Measurements from ENCODE around the gene AK1. TPM values are rescaled to one million over a fixed set of nuclear protein-coding genes. Genes with fewer than 3 reads are reported as not detected.
"Not testable (repeated sequence)": the region's sequence is repeated elsewhere in the genome, so short reads cannot be mapped to it uniquely, and the experiment has no call there.

The AK1 gene
- total RNA-seq, 1 donor from 2014 or later, result 8.1 TPM

DNA sequence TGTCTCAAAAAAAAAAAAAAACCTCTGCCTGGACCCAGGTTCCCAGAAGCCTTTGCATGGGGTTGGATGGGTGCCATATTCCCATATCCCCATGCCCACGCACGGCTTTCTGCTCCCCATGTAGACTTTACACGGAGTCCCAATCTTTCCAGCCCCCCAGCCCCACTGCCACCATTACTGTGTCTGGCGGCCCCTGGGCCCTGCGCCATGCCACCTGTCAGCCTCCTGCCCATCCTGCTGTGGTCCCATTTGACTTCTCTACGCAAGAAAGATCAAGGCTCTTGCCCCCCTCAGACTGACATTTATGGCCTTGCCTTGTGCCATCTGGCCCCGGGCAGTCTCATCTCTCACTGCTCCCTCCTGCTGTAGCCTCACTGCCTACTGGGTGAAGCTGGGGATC lies 6.5 kb upstream of the AK1 start:
- Mint-ChIP-seq H3K36me3 (ENCODE audit: low read depth) (peaks cover 29% of the 10 kb centered on the region), H3K27ac (no peak overlapping the region), H3K9me3 (no peaks in the 10 kb centered on the region), H3K27me3 (no peaks in the 10 kb centered on the region), H3K4me3 (no peak overlapping the region), H3K4me1 (peaks cover 29% of the 10 kb centered on the region)
- no peak for DNase-seq
- intact Hi-C loops (cut with micrococcal nuclease), result no loop called here
- ChIA-PET CTCF (no interaction called here), POLR2A (interaction anchor here (1.2 kb wide), 1 partner anchor 13 kb away, joined by 5 read pairs; no protein-coding TSS in a partner anchor)
- TF ChIP-seq, protein P1, sequence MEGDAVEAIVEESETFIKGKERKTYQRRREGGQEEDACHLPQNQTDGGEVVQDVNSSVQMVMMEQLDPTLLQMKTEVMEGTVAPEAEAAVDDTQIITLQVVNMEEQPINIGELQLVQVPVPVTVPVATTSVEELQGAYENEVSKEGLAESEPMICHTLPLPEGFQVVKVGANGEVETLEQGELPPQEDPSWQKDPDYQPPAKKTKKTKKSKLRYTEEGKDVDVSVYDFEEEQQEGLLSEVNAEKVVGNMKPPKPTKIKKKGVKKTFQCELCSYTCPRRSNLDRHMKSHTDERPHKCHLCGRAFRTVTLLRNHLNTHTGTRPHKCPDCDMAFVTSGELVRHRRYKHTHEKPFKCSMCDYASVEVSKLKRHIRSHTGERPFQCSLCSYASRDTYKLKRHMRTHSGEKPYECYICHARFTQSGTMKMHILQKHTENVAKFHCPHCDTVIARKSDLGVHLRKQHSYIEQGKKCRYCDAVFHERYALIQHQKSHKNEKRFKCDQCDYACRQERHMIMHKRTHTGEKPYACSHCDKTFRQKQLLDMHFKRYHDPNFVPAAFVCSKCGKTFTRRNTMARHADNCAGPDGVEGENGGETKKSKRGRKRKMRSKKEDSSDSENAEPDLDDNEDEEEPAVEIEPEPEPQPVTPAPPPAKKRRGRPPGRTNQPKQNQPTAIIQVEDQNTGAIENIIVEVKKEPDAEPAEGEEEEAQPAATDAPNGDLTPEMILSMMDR (IDR thresholded peaks at IDR 0.05), result no peak
- ATAC-seq (ENCODE audit: low read depth), result no peak

DNA sequence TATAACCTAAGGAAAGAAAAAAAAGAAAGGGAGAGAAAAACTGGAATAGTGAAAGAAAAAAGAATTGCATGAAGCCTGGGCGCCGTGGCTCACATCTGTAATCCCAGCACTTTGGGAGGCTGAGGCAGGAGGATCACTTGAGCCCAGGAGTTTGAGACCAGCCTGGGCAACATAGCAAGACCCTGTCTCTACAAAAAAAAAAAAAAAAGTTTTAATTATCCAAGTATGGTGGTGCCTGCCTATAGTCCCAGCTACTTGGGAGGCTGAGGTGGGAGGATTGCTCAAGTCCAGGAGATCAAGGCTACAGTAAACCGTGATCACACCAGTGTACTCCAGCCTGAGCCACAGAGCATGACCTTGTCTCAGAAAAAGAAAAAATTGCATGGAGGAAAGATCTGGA lies 4.2 kb upstream of the AK1 start:
- DNase-seq; H3K27me3 Mint-ChIP-seq; H3K9me3 Mint-ChIP-seq; H3K27ac Mint-ChIP-seq; intact Hi-C loops (cut with micrococcal nuclease); ATAC-seq (ENCODE audit: low read depth); H3K4me3 Mint-ChIP-seq: not testable (repeated sequence)
- ChIA-PET POLR2A (interaction anchor here (0.6 to 1.2 kb wide), 3 partner anchors 8 to 35 kb away, joined by 3 to 6 read pairs (median 3); partner anchors contain the start of gene ST6GALNAC4), CTCF (interaction anchor here (0.8 to 2.6 kb wide), 4 partner anchors 12 to 40 kb away, joined by 3 to 15 read pairs (median 4); no protein-coding TSS in a partner anchor)
- peaks cover 12% of the 10 kb centered on the region for H3K36me3 Mint-ChIP-seq (ENCODE audit: low read depth)
- peaks cover 44% of the 10 kb centered on the region for H3K4me1 Mint-ChIP-seq

DNA sequence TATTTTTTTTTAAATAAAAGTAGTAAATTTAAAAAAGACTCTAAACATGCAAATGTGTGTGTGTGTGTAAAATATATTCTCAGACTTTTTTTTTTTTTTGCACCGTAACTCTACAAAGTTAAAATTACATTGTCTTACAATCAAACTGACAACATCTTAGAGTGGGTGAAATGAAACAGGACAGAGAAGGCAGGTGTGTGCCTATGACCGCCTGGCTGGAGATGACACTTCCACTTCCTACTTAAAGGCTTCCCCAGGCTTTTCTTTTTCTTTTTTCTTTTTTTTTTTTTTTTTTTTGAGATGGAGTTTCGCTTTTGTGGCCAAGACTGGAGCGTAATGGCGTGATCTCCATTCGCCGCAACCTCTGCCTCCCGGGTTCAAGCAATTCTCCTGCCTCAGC lies 2.7 kb upstream of the AK1 start:
- peak; percentile 65 for ATAC-seq (ENCODE audit: low read depth)
- Mint-ChIP-seq H3K36me3 (ENCODE audit: low read depth) (peaks cover 3% of the 10 kb centered on the region), H3K27ac (no peak overlapping the region), H3K4me3 (no peak overlapping the region), H3K4me1 (peaks cover 44% of the 10 kb centered on the region), H3K9me3 (no peaks in the 10 kb centered on the region), H3K27me3 (no peaks in the 10 kb centered on the region)
- intact Hi-C loops (cut with micrococcal nuclease), result loop anchor here (1.0 kb wide), 1 partner anchor 37 kb away; the partner anchor contains the start of gene ST6GALNAC4
- ChIA-PET CTCF (no interaction called here), POLR2A (interaction anchor here (0.7 to 1.3 kb wide), 2 partner anchors 10 to 17 kb away, joined by 4 to 7 read pairs; no protein-coding TSS in a partner anchor)
- TF ChIP-seq, protein P1 (IDR thresholded peaks at IDR 0.05), result no peak
- DNase-seq, result no peak

DNA sequence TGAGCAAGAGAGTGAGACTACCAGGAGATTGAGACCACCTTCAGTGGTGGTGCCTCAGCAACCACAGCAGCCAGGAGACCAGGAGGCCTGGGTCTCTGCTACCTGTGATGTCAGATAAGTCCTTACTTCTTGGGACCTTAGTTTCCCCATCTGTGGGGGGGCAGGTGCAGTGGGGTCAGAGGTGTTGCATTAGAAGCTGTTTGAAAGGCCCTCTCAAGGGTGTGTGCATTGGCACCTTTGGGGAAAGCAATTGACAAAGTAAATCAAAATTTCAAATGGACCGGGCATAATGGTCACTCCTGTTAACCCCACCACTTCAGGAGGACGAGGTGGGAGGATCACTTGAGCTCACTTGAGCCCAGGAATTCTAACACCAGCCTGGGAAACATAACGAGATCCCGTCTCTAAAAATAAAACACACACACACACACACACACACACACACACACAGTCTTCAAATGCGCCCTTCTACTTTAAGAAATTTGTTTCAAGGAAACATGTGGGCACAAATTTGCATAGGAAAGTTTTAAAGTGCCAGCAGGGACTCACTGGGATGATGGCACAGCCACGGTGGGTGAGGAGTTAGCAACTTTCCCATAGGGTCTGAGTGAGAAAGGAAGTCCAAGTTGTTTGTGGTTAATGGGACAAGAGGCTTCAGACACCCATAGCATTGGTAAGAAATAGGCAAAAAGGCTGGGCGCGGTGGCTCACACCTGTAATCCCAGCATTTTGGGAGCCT lies 1.3 kb upstream of the AK1 start:
- DNase-seq, result no peak
- Mint-ChIP-seq H3K4me1 (peaks cover 32% of the 10 kb centered on the region), H3K27ac (peak overlapping the region; percentile 54), H3K27me3 (no peaks in the 10 kb centered on the region), H3K4me3 (no peak overlapping the region), H3K36me3 (ENCODE audit: low read depth) (no peaks in the 10 kb centered on the region), H3K9me3 (no peaks in the 10 kb centered on the region)
- no peak for ATAC-seq (ENCODE audit: low read depth)
- ChIA-PET CTCF (interaction anchor here (1.4 kb wide), 1 partner anchor 9 kb away, joined by 5 read pairs; no protein-coding TSS in a partner anchor), POLR2A (interaction anchor here (0.7 to 1.0 kb wide), 5 partner anchors 9 to 37 kb away, joined by 3 to 6 read pairs (median 3); no protein-coding TSS in a partner anchor)
- TF ChIP-seq, protein P1 (IDR thresholded peaks at IDR 0.05), result no peak
- intact Hi-C loops (cut with micrococcal nuclease), result no loop called here

DNA sequence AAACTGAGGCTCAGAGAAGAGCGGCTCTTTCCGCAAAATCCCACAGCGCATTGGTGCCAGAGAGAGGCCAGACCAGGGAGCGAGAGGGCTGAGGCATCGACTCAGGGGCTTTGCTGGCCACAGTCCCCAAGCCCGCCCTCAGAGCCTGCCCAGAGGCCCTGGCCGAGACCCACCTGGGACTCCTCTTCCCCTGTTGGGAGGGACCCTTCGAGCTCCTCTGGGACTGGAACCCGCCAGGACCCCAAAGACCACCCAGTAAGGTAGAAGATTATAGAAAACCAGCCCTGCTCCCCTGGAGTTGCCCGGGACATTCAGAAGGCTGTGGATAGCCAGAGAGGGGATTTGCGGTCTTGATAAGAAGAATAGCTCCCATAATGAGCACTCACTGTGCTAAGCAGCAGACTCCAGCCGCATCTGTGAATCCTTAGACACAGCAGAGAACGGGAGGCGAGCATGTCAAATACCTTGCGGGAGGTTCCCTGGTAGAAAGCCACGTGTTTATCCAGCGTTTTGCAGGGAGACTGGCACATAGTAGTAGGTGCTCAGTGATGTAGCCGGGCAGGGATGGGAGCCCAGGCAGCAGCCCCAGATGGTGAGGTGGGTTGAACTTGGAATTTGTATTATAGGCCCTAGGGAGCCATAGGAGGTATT lies 651 bp upstream of the AK1 start:
- peaks cover 32% of the 10 kb centered on the region for H3K4me1 Mint-ChIP-seq
- H3K27me3 Mint-ChIP-seq, result no peaks in the 10 kb centered on the region
- DNase-seq, result no peak
- intact Hi-C loops (cut with micrococcal nuclease), result no loop called here
- TF ChIP-seq, protein P1 (IDR thresholded peaks at IDR 0.05), result no peak
- H3K36me3 Mint-ChIP-seq (ENCODE audit: low read depth), result no peaks in the 10 kb centered on the region
- CTCF ChIA-PET, result interaction anchor here (1.4 kb wide), 1 partner anchor 9 kb away, joined by 5 read pairs; no protein-coding TSS in a partner anchor
- no peak overlapping the region for H3K27ac Mint-ChIP-seq
- ATAC-seq (ENCODE audit: low read depth), result no peak
- H3K9me3 Mint-ChIP-seq, result no peaks in the 10 kb centered on the region
- peak overlapping the region; percentile 52 for H3K4me3 Mint-ChIP-seq
- POLR2A ChIA-PET, result interaction anchor here (0.8 to 1.0 kb wide), 2 partner anchors 8 to 38 kb away, joined by 3 read pairs; no protein-coding TSS in a partner anchor

Measured in activated B cell treated with CpG ODN at 0.5 μM for 24 hours (primary cell).